Fibroblast of mammary gland (primary cell): ENCODE results near the gene FAM81A.
"Not testable (repeated sequence)": the region's sequence is repeated elsewhere in the genome, so short reads cannot be mapped to it uniquely, and the experiment has no call there.

ENCODE experiments used
- DNase-seq: peaks from one replicate; pipeline ENCODE4 v3.0.0-alpha.2; 2010; ENCODE audit warnings: low read depth
- H3K4me3 ChIP-seq: 2 replicates; pipeline ENCODE4 v1.5.1; 2011; ENCODE audit warnings: low read depth, mild to moderate bottlenecking, low read length, moderate library complexity; ENCODE audit not compliant: control insufficient read depth
- TF ChIP-seq, protein P1 (sequence below): conservative IDR thresholded peaks from 2 replicates; pipeline ENCODE4 v1.5.1; 2011; ENCODE audit warnings: low read depth, low read length, inconsistent platforms; ENCODE audit not compliant: control insufficient read depth, insufficient read depth

FAM81A gene

DNA sequence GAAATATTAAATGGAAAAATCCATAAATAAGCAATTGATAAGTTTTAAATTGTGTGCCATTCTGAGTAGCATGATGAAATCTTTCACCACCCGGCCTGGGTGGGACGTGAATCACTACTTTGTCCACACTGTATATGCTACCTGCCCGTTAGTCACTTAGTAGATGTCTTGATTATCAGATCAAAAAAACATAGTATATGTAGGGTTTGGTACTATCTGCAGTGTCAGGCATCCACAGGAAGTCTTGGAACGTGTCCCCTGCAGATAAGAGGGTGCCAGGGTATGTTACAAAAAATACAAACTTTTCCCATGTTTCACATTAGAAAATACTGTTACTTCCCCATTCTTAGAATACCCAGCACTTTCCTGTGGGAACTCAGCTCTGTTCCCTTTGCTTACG, 35.2 kb downstream of the FAM81A start:
- no peak overlapping the region for H3K4me3 ChIP-seq
- DNase-seq: no peak
- TF ChIP-seq, protein P1, sequence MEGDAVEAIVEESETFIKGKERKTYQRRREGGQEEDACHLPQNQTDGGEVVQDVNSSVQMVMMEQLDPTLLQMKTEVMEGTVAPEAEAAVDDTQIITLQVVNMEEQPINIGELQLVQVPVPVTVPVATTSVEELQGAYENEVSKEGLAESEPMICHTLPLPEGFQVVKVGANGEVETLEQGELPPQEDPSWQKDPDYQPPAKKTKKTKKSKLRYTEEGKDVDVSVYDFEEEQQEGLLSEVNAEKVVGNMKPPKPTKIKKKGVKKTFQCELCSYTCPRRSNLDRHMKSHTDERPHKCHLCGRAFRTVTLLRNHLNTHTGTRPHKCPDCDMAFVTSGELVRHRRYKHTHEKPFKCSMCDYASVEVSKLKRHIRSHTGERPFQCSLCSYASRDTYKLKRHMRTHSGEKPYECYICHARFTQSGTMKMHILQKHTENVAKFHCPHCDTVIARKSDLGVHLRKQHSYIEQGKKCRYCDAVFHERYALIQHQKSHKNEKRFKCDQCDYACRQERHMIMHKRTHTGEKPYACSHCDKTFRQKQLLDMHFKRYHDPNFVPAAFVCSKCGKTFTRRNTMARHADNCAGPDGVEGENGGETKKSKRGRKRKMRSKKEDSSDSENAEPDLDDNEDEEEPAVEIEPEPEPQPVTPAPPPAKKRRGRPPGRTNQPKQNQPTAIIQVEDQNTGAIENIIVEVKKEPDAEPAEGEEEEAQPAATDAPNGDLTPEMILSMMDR: no peak

DNA sequence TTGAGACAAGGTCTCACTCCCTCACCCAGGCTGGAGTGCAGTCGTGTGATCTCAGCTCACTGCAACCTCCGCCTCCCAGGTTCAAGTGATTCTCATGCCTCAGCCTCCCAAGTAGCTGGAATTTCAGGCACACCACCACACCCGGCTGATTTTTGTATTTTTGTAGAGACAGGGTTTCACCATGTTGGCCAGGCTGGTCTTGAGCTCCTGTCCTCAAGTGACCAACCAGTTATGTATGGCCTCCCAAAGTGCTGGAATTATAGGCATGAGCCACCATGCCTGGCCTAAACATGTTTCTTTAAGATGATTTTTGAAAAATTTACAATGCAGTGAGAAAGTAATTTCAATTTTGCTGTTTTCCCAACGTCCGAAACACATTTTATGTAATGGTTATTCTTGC, 37.2 kb downstream of the FAM81A start:
- H3K4me3 ChIP-seq, DNase-seq: not testable (repeated sequence)

DNA sequence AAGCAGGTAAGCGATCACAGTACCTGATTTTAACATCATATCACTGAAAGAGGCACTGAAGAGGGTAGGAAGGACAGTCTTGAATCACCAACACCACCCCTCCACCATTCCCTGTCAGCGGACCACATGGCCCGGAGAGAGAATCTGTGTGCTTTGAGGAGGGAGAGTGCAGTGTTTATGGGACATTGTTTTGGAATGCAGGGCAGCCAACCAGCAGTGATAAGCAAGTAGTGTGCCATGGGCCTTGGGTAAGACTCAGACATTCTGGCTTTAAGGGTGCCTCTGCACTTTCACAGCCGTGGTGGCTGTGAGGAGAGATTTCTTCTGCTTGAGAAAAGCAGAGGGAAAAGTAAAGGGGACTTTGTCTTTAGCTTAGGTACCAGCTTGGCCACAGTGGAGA, 46.4 kb downstream of the FAM81A start:
- no peak overlapping the region for H3K4me3 ChIP-seq
- DNase-seq: no peak
- TF ChIP-seq, protein P1: no peak

DNA sequence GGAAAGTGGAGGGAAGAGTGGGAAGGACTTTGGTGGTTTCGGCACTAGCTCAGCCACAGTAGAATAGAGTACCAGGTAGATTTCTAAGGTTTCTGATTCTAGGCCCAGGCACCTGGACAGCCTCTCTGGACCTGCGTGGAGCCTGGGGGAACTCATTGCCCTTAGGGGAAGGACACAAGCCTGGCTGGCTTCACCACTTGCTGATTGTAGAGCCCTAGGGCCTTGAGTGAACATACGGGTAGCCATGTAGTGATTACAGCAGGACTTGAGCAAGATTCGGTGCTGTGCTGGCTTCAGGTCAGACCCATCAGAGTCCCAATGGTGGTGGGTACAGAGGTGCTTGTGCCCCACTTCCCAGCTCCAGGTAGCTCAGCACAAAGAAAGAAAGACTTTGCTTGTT, 47.0 kb downstream of the FAM81A start:
- DNase-seq: no peak

DNA sequence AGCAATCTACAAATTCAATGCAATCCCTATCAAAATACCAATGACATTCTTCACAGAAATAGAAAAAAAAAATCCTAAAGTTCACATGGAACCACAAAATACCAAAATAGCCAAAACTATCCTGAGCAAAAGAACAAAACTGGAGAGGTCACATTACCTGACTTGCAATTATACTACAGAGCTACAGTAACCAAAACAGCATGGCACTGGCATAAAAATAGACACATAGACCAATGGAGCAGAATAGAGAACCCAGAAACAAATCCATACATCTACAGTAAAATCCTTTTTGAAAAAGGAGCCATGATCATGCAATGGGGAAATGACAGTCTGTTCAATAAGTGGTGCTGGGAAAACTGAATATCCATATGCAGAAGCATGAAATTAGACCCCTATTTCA, 51.5 kb downstream of the FAM81A start:
- H3K4me3 ChIP-seq, DNase-seq: not testable (repeated sequence)

More for the DNA sequence above, 47.0 kb downstream of the FAM81A start:
- TF ChIP-seq, protein P1: no peak
- H3K4me3 ChIP-seq: no peak overlapping the region

DNA sequence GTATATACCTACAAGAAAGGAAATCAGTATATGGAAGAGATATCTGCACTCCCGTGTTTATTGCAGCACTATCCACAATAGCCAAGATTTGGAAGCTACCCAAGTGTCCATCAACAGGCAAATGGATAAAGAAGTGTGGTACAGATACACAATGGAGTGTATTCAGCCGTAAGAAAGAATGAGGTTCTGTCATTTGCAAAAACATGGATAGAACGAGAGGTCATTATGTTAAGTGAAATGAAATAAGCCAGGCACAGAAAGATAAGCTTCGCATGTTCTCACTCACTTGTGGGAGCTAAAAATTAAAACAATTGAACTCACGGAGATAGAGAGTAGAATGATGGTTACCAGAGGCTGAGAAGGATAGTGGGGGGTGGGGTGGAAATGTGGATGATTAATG, 53.1 kb downstream of the FAM81A start:
- DNase-seq: no peak
- no peak overlapping the region for H3K4me3 ChIP-seq
- TF ChIP-seq, protein P1: no peak

DNA sequence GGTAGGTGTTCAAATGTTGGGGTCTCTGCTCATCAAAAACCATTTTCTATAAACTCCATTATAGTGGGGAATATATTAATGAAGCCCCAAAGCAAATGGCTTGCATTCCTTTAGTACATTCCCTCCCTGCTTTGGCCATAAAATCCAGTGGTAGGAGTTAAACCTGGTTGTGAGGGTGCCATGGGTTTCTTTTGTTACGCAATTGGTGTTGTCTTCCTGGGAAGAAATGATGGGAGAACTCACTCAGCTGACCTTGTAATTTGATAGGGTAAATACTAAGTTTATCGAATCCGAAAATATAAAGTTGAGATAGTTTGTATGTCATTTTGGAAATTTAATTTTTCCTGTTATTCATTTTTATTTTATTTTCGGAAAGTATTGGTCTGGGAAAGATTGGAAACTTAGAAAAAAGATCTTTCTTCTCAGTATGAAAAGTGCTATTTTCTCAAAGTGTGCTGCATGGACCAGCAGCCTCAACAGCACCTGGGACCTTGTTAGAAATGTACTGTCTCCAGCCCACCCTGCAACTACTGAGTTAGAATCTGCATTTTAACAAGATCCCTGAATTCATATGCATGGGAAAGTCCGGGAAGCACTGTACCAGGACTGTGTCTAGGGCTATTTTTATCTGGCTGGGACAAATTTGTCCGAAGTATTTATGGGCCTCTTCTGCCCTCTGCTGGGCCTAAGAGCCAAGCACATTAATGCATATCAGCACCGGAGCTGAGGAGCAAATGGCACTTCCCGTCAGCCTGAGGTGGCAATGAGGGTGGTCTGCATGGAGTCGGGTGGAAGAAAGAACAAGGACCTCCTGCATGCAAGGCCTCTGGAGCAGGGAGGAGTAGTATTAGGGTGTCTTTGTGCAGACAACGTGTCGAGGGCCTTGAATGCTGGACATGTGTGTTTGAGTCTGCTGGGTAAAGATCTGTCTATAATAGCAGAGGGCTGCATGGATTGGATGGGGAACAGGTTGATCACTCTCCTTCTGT, 54.7 kb downstream of the FAM81A start:
- no peak overlapping the region for H3K4me3 ChIP-seq
- DNase-seq: peak; percentile 76
- TF ChIP-seq, protein P1: peak; percentile 83
